K562 (cell line): ENCODE data around the gene ZDHHC24. TPM values are rescaled to one million over a fixed set of nuclear protein-coding genes. Genes with fewer than 3 reads are reported as not detected.

Source experiments
- ATF6 ChIP-seq: sonication (generic); formaldehyde crosslinking; IDR thresholded peaks from 2 replicates; pipeline ENCODE4 v1.4.0; 2020; ENCODE audit warnings: mild to moderate bottlenecking, missing genetic modification reagents
- BRD9 ChIP-seq: fragments of 450-650 bp; IDR thresholded peaks from 2 replicates; pipeline ENCODE4 v1.6.1; 2018; ENCODE audit warnings: low read depth; ENCODE audit not compliant: partially characterized antibody
- BRF2 ChIP-seq: IDR thresholded peaks from 3 replicates; pipeline ENCODE4 v1.6.1; 2011; ENCODE audit warnings: borderline replicate concordance, mild to moderate bottlenecking; ENCODE audit not compliant: insufficient read length, insufficient read depth
- CBFA2T3 ChIP-seq: fragments of 450-650 bp; IDR thresholded peaks from 2 replicates; pipeline ENCODE4 v1.6.1; 2017
- CCNT2 ChIP-seq: IDR thresholded peaks from 2 replicates; pipeline ENCODE4 v1.6.1; 2011; ENCODE audit warnings: borderline replicate concordance, low read depth, mild to moderate bottlenecking, moderate library complexity, mixed read lengths, low read length; ENCODE audit not compliant: insufficient read length; ENCODE audit errors: extremely low read depth
- CHCHD3 ChIP-seq: fragments of 250-450 bp; sonication (Bioruptor Pico); IDR thresholded peaks from 2 replicates; pipeline ENCODE4 v2.1.2; 2022; ENCODE audit warnings: mild to moderate bottlenecking
- COPS2 ChIP-seq: fragments of 450-650 bp; conservative IDR thresholded peaks from 2 replicates; pipeline ENCODE4 v1.6.1; 2016; ENCODE audit warnings: mild to moderate bottlenecking, moderate library complexity
- FOXK2 ChIP-seq, 2 experiments: fragments of 450-650 bp; IDR thresholded peaks in 1 of 2; conservative IDR thresholded peaks in 1 of 2; 2 replicates each; pipeline ENCODE4 v1.6.1; 2016; ENCODE audit warnings: low read depth in 2 of 2, mild to moderate bottlenecking in 1 of 2
- HDAC1 ChIP-seq, 2 experiments: fragments of 450-650 bp; IDR thresholded peaks; 2 replicates each; pipeline ENCODE4 v1.6.1; 2016 to 2017; ENCODE audit warnings: inconsistent platforms in 1 of 2, mild to moderate bottlenecking in 1 of 2, moderate library complexity in 1 of 2
- HNRNPLL ChIP-seq: fragments of 200-400 bp; formaldehyde crosslinking; IDR thresholded peaks from 2 replicates; pipeline ENCODE4 v1.6.1; 2017; ENCODE audit warnings: low read length, low read depth, mild to moderate bottlenecking; ENCODE audit not compliant: poor library complexity, severe bottlenecking
- MEF2D ChIP-seq: conservative IDR thresholded peaks from 2 replicates; pipeline ENCODE4 v1.6.1; 2016; ENCODE audit warnings: low read depth, missing genetic modification characterization, missing compliant biosample characterization
- MTA3 ChIP-seq: fragments of 450-650 bp; formaldehyde crosslinking; IDR thresholded peaks from 2 replicates; pipeline ENCODE4 v1.6.1; 2017; ENCODE audit warnings: mild to moderate bottlenecking, borderline replicate concordance
- NCOR1 ChIP-seq: fragments of 450-650 bp; IDR thresholded peaks from 2 replicates; pipeline ENCODE4 v1.6.1; 2016; ENCODE audit warnings: mild to moderate bottlenecking, moderate library complexity
- NFATC3 ChIP-seq: fragments of 450-650 bp; IDR thresholded peaks from 2 replicates; pipeline ENCODE4 v1.6.1; 2017; ENCODE audit warnings: mild to moderate bottlenecking
- NFRKB ChIP-seq: fragments of 450-650 bp; IDR thresholded peaks from 2 replicates; pipeline ENCODE4 v1.6.1; 2016; ENCODE audit warnings: low read depth
- NFYB ChIP-seq: IDR thresholded peaks from 2 replicates; pipeline ENCODE4 v1.6.1; 2011; ENCODE audit warnings: mild to moderate bottlenecking, moderate library complexity; ENCODE audit not compliant: insufficient read length; ENCODE audit errors: extremely low read depth
- NRF1 ChIP-seq, 2 experiments: fragments of 450-650 bp; IDR thresholded peaks in 1 of 2; conservative IDR thresholded peaks in 1 of 2; 2 replicates each; pipeline ENCODE4 v1.6.1; 2014; ENCODE audit warnings: mild to moderate bottlenecking in 2 of 2
- RFX1 ChIP-seq: fragments of 450-650 bp; IDR thresholded peaks from 2 replicates; pipeline ENCODE4 v1.6.1; 2016; ENCODE audit warnings: mild to moderate bottlenecking, moderate library complexity
- TARDBP ChIP-seq: fragments of 450-650 bp; IDR thresholded peaks from 2 replicates; pipeline ENCODE4 v1.6.1; 2016
- TFE3 ChIP-seq: fragments of 450-650 bp; formaldehyde crosslinking; IDR thresholded peaks from 2 replicates; pipeline ENCODE4 v1.4.0; 2020; ENCODE audit warnings: mild to moderate bottlenecking, mixed read lengths
- XRCC5 ChIP-seq: fragments of 200-400 bp; formaldehyde crosslinking; IDR thresholded peaks from 2 replicates; pipeline ENCODE4 v1.6.1; 2017; ENCODE audit warnings: low read depth, mild to moderate bottlenecking, low read length
- ZBTB17 ChIP-seq: fragments of 450-650 bp; formaldehyde crosslinking; IDR thresholded peaks from 2 replicates; pipeline ENCODE4 v1.4.0; 2020; ENCODE audit warnings: mild to moderate bottlenecking
- ZC3H8 ChIP-seq: fragments of 450-650 bp; IDR thresholded peaks from 2 replicates; pipeline ENCODE4 v1.6.1; 2017
- ZKSCAN8 ChIP-seq: fragments of 200-800 bp; sonication (Bioruptor generic); IDR thresholded peaks from 2 replicates; pipeline ENCODE4 v1.6.1; 2016; ENCODE audit warnings: missing genetic modification characterization, missing compliant biosample characterization
- ZNF165 ChIP-seq: fragments of 250-450 bp; sonication (Bioruptor Pico); IDR thresholded peaks from 2 replicates; pipeline ENCODE4 v1.4.0; 2020; ENCODE audit warnings: borderline replicate concordance
- ZNF217 ChIP-seq: sonication (generic); formaldehyde crosslinking; IDR thresholded peaks from 2 replicates; pipeline ENCODE4 v1.8.0; 2022; ENCODE audit warnings: mild to moderate bottlenecking, missing genetic modification reagents
- ZNF282 ChIP-seq: sonication (generic); formaldehyde crosslinking; IDR thresholded peaks from 2 replicates; pipeline ENCODE4 v1.8.1; 2023; ENCODE audit warnings: missing genetic modification reagents
- polyA plus RNA-seq, 8 experiments: library from polyadenylated mRNA; depleted of rRNA in 4 of 8; stranded (reverse) in 5 of 8; unstranded in 3 of 8; fragments of >200 nt; fragmentation: Nextera tagmentation in 2 of 8; fragmentation: Illumina TruSeq in 1 of 8; extraction: Ambion mirVana in 2 of 8; extraction: Trizol in 1 of 8; gene quantifications; 2 replicates each; pipeline versions ENCODE4 v1.2.1 to v1.2.3, GENCODE V29; 2011 to 2014; ENCODE audit warnings: inconsistent platforms in 1 of 8, missing spikeins in 1 of 8
- total RNA-seq, 7 experiments: library from RNA; depleted of rRNA in 6 of 7; stranded (reverse); fragments of >200 nt in 6 of 7; fragmentation: Illumina TruSeq in 2 of 7; extraction: Trizol in 2 of 7; gene quantifications; 2 replicates each; pipeline versions ENCODE4 v1.2.1 to v1.2.3, GENCODE V29; 2011 to 2021; ENCODE audit warnings: low replicate concordance in 1 of 7

Gene ZDHHC24
- total and polyA plus RNA-seq, 9 of the 15 experiments (the other 6 are each of a cell fraction or from before 2014, with no cell fraction given) = 0.45 to 11.2 (median 2.7) TPM

- TF ChIP-seq NFATC3 (no peak), NRF1 (conservative IDR thresholded peaks at IDR 0.05 in 1 of 2, IDR thresholded peaks at IDR 0.05 in 1 of 2) (peak; percentile 20 to 40; a peak in 2 of 4 replicates), ZNF217 (no peak), TARDBP (no peak), NCOR1 (no peak), MTA3 (peak; percentile 61; the same call in 1 of the 2 replicates), BRD9 (no peak), ZNF282 (no peak), CHCHD3 (CRISPR knock-in tag) (no peak), NFYB (no peak), ZKSCAN8 (CRISPR knock-in tag) (no peak), RFX1 (peak; percentile 98), BRF2 (no peak), FOXK2 (conservative IDR thresholded peaks at IDR 0.05 in 1 of 2, IDR thresholded peaks at IDR 0.05 in 1 of 2; ENCODE audit: low read depth in 2 of 2) (0 out of 4 replicates have a peak, but pooled peaks of 1 of the 2 experiments have one; percentile 45), CCNT2 (peak; percentile 36), ZBTB17 (CRISPR knock-in tag) (no peak; the same call in 1 of the 2 replicates), HDAC1 (IDR thresholded peaks at IDR 0.05) (peak in 1 of 2 experiments; percentile 93; a peak in 2 of 4 replicates), ATF6 (CRISPR knock-in tag) (0 out of 2 replicates have a peak, but pooled peaks have one; percentile 26), CBFA2T3 (no peak), ZNF165 (CRISPR knock-in tag) (no peak), TFE3 (CRISPR knock-in tag) (no peak), HNRNPLL (peak; percentile 56), MEF2D (tag) (no peak), XRCC5 (peak; percentile 98), COPS2 (no peak), NFRKB (0 out of 2 replicates have a peak, but pooled peaks have one; percentile 66), ZC3H8 (no peak)
These were observed 35.4 kb downstream of the ZDHHC24 start, which contains the start of gene BBS1 (continued) for GRCh38 chr11:66510271-66510989.
